ENCODE results near the gene NAV2.

GRCh38 chr11:19669511-19669910, 43.1 kb upstream of the NAV2 start:
- TF ChIP-seq CTCF (IDR thresholded peaks at IDR 0.05; ENCODE audit: low read length) (no peak), EZH2 (optimal IDR thresholded peaks at IDR 0.05; ENCODE audit: low read depth, low read length) (no peak)
